GM12878 (cell line): ENCODE measurements around the gene DIAPH2. TPM values are rescaled to one million over a fixed set of nuclear protein-coding genes. Genes with fewer than 3 reads are reported as not detected.

Experiments used
- ATAC-seq: fragments of 200-7000 bp; cut with Tn5 transposase; 3 replicates; pipeline ENCODE4 v1.9.1; 2020; ENCODE audit warnings: mild to moderate bottlenecking, moderate library complexity
- BruUV-seq: library from RNA; stranded (reverse); fragments of 400-500 nt; replicated peaks from 2 replicates; lab custom pipeline; 2021; lab: Mats Ljungman, UMichigan
- CTCF ChIA-PET: fragments of 300-600 bp; sonication (Branson Sonifier 250); formaldehyde crosslinking; extraction: SDS; loops from one replicate; lab custom pipeline; 2021; ENCODE audit warnings: inconsistent platforms; lab: Yijun Ruan, JAX
- POLR2A ChIA-PET: fragments of 350-600 bp; formaldehyde crosslinking; extraction: SDS; loops from one replicate; lab custom pipeline; 2021; ENCODE audit warnings: inconsistent platforms; lab: Charles Lee
- RAD21 ChIA-PET: fragments of 300-600 bp; sonication (Branson Sonifier 250); formaldehyde crosslinking; loops from one replicate; lab custom pipeline; 2023; ENCODE audit warnings: antibody characterized with exemption; ENCODE audit not compliant: unreplicated experiment; lab: Charles Lee
- SMC1A ChIA-PET: fragments of 300-600 bp; sonication (Branson Sonifier 250); formaldehyde crosslinking; loops from one replicate; lab custom pipeline; 2023; ENCODE audit not compliant: unreplicated experiment, uncharacterized antibody; lab: Charles Lee
- DNase-seq: peaks from one replicate; pipeline ENCODE4 v3.0.0-alpha.2; 2011; ENCODE audit warnings: low read depth, low spot score
- FAIRE-seq: peaks from 3 replicates; lab custom pipeline; 2011; peaks lifted over from hg19 to GRCh38; lab: Jason Lieb, UNC
- H2AFZ ChIP-seq: 2 replicates; pipeline ENCODE4 v1.6.0; 2011; ENCODE audit warnings: low read depth, low read length, control low read depth; ENCODE audit not compliant: control insufficient read depth
- H3K27ac ChIP-seq: 2 replicates; pipeline ENCODE4 v1.5.1; 2011; ENCODE audit warnings: control low read depth; ENCODE audit not compliant: control insufficient read depth, insufficient read depth
- H3K27me3 ChIP-seq, 2 experiments: replicated peaks in 1 of 2; 2 replicates each; pipeline versions ENCODE4 v1.6.0 to v1.6.1; 2011; ENCODE audit warnings: low read length in 1 of 2; ENCODE audit not compliant: control insufficient read depth in 2 of 2, insufficient read depth in 2 of 2
- H3K36me3 ChIP-seq, 2 experiments: 2 replicates each; pipeline ENCODE4 v1.5.1; 2011; ENCODE audit warnings: low read length in 1 of 2; ENCODE audit not compliant: control insufficient read depth in 2 of 2, insufficient read depth in 2 of 2
- H3K4me1 ChIP-seq: 2 replicates; pipeline ENCODE4 v1.6.1; 2011; ENCODE audit warnings: mild to moderate bottlenecking, low read length, moderate library complexity, mixed read lengths; ENCODE audit not compliant: control insufficient read depth, insufficient read depth
- H3K4me2 ChIP-seq: 2 replicates; pipeline ENCODE4 v1.6.0; 2011; ENCODE audit warnings: control low read depth; ENCODE audit not compliant: control insufficient read depth, insufficient read depth
- H3K4me3 ChIP-seq: fragments of 200-600 bp; sonication (generic); 2 replicates; pipeline ENCODE4 v1.5.1; 2016
- H3K79me2 ChIP-seq: 2 replicates; pipeline ENCODE4 v1.6.0; 2011; ENCODE audit warnings: low read length; ENCODE audit not compliant: control insufficient read depth, insufficient read depth
- H3K9ac ChIP-seq: 2 replicates; pipeline ENCODE4 v1.8.0; 2011; ENCODE audit warnings: low read length, control low read depth, mixed read lengths; ENCODE audit not compliant: control insufficient read depth, insufficient read depth
- H3K9me3 ChIP-seq: replicated peaks from 3 replicates; pipeline ENCODE4 v1.5.1; 2011; ENCODE audit warnings: mild to moderate bottlenecking, low read length; ENCODE audit not compliant: control insufficient read depth, insufficient read depth
- H4K20me1 ChIP-seq: 2 replicates; pipeline ENCODE4 v1.6.0; 2011; ENCODE audit not compliant: control insufficient read depth, insufficient read depth
- CEBPB ChIP-seq, 2 experiments: fragments of 150-350 bp in 1 of 2; IDR thresholded peaks; 2 replicates each; pipeline ENCODE4 v1.6.1; 2012 to 2014; ENCODE audit warnings: low read depth in 2 of 2, low read length in 2 of 2, borderline replicate concordance in 1 of 2, inconsistent platforms in 1 of 2
- CHD2 ChIP-seq: IDR thresholded peaks from 2 replicates; pipeline ENCODE4 v1.6.1; 2011; ENCODE audit warnings: low read depth, low read length, improper control_type of control experiment, borderline replicate concordance
- KDM1A ChIP-seq: fragments of 200-600 bp; sonication (generic); IDR thresholded peaks from 2 replicates; pipeline ENCODE4 v1.6.1; 2016; ENCODE audit warnings: borderline replicate concordance
- KLF5 ChIP-seq: fragments of 450-650 bp; IDR thresholded peaks from 2 replicates; pipeline ENCODE4 v1.6.1; 2014; ENCODE audit warnings: mild to moderate bottlenecking; ENCODE audit not compliant: partially characterized antibody
- NKRF ChIP-seq: fragments of 450-650 bp; conservative IDR thresholded peaks from 2 replicates; pipeline ENCODE4 v1.6.1; 2017; ENCODE audit warnings: mild to moderate bottlenecking, moderate library complexity
- RAD21 ChIP-seq: IDR thresholded peaks from 2 replicates; pipeline ENCODE4 v1.6.1; 2011; ENCODE audit warnings: mild to moderate bottlenecking, low read depth, low read length, moderate library complexity; ENCODE audit not compliant: insufficient read depth
- WRNIP1 ChIP-seq: IDR thresholded peaks from 2 replicates; pipeline ENCODE4 v1.6.1; 2011; ENCODE audit warnings: low read depth, low read length, improper control_type of control experiment, borderline replicate concordance
- ZBTB11 ChIP-seq: fragments of 450-650 bp; formaldehyde crosslinking; IDR thresholded peaks from 2 replicates; pipeline ENCODE4 v1.5.0; 2022; ENCODE audit warnings: mild to moderate bottlenecking, missing genetic modification characterization
- ZNF207 ChIP-seq: fragments of 450-650 bp; IDR thresholded peaks from 2 replicates; pipeline ENCODE4 v1.6.1; 2014; ENCODE audit warnings: antibody characterized with exemption, mild to moderate bottlenecking, borderline replicate concordance
- ZNF217 ChIP-seq: fragments of 450-650 bp; IDR thresholded peaks from 2 replicates; pipeline ENCODE4 v1.6.1; 2017; ENCODE audit warnings: antibody characterized with exemption, mild to moderate bottlenecking
- ZNF274 ChIP-seq: IDR thresholded peaks from one replicate; pipeline ENCODE4 v1.8.0; 2011; ENCODE audit not compliant: insufficient read length, insufficient read depth
- WGBS: methylation state at CpG from one replicate; pipeline ENCODE4 v1.1.6; 2016; ENCODE audit warnings: low lambda C conversion rate; ENCODE audit not compliant: insufficient replicate concordance, insufficient coverage; ENCODE audit errors: missing lambda C conversion rate; 5-methylcytosine and 5-hydroxymethylcytosine counted together
- in situ Hi-C: fragments of 300-500 bp; cut with MboI; formaldehyde crosslinking; loops from 9 replicates; pipeline ENCODE4 v1.14.3; 2018; ENCODE audit warnings: mixed read lengths
- intact Hi-C: fragments of 100-400 bp; cut with micrococcal nuclease; formaldehyde crosslinking; loops from one replicate; pipeline ENCODE4 v1.14.2; 2022; ENCODE audit not compliant: unreplicated experiment
- polyA plus RNA-seq, 11 experiments: library from polyadenylated mRNA; depleted of rRNA in 4 of 11; unstranded in 6 of 11; stranded (reverse) in 5 of 11; fragments of >200 nt; fragmentation: Nextera tagmentation in 4 of 11; fragmentation: Illumina TruSeq in 1 of 11; extraction: Ambion mirVana in 4 of 11; extraction: Trizol in 1 of 11; gene quantifications; 1 replicate in 1 of 11; 2 replicates in 10 of 11; pipeline versions ENCODE4 v1.2.1 to v1.2.3, GENCODE V29; 2011 to 2016; ENCODE audit warnings: inconsistent platforms in 2 of 11, missing spikeins in 2 of 11, low read depth in 1 of 11
- total RNA-seq, 4 experiments: library from RNA; depleted of rRNA in 3 of 4; stranded (reverse); fragments of >200 nt in 3 of 4; fragmentation: Illumina TruSeq in 1 of 4; extraction: Trizol in 1 of 4; gene quantifications; 2 replicates each; pipeline versions ENCODE4 v1.2.1 to v1.2.3, GENCODE V29; 2013 to 2021

Gene DIAPH2
- total and polyA plus RNA-seq, 10 of the 15 experiments (the other 5 are each of a cell fraction or from before 2014, with no cell fraction given), result 2.2 to 16.6 (median 8.8) TPM

GRCh38 chrX:97123001-97123400, 438.4 kb downstream of the DIAPH2 start:
- Histone ChIP-seq H3K4me3 (no peak overlapping the region), H3K36me3 (no peaks in the 10 kb centered on the region), H3K79me2 (no peaks in the 10 kb centered on the region), H3K4me1 (no peaks in the 10 kb centered on the region), H3K27ac (no peak overlapping the region), H2AFZ (no peak overlapping the region), H3K27me3 (no peaks in the 10 kb centered on the region), H3K4me2 (no peak overlapping the region), H3K9me3 (no peaks in the 10 kb centered on the region), H3K9ac (no peak overlapping the region), H4K20me1 (no peaks in the 10 kb centered on the region)
- CTCF ChIA-PET, result no interaction called here
- in situ Hi-C loops (no loop called here), intact Hi-C loops (no loop called here)
- DNase-seq (no peak), FAIRE-seq (no peak), ATAC-seq (no peak)
- 34% methylated on average over 2 of the region's 2 CpGs for WGBS
- POLR2A ChIA-PET, result interaction anchor here (0.6 kb wide), 1 partner anchor 568 kb away, joined by 3 read pairs; no protein-coding TSS in a partner anchor
- no TSS peak for BruUV-seq
- RAD21 ChIA-PET, result no interaction called here
- SMC1A ChIA-PET, result interaction anchor here (0.8 to 1.4 kb wide), 4 partner anchors 12 to 342 kb away, joined by 3 to 4 read pairs (median 3); no protein-coding TSS in a partner anchor
- TF ChIP-seq NKRF (no peak), ZBTB11 (CRISPR knock-in tag) (no peak), ZNF274 (no peak), RAD21 (no peak), CEBPB (IDR thresholded peaks at IDR 0.05; ENCODE audit: borderline replicate concordance in 1 of 2, low read depth in 2 of 2, low read length in 2 of 2) (no peak), WRNIP1 (no peak), KDM1A (no peak), ZNF207 (no peak), CHD2 (no peak), ZNF217 (no peak), KLF5 (no peak)
